Astrocyte of the spinal cord (primary cell): ENCODE measurements around the gene ERC2.

Experiments used
- DNase-seq: peaks from one replicate; pipeline ENCODE4 v3.0.0; 2011; ENCODE audit warnings: low read depth, low spot score
- H3K4me3 ChIP-seq: 2 replicates; pipeline ENCODE4 v1.5.1; 2011; ENCODE audit warnings: low read depth, mild to moderate bottlenecking, low read length, moderate library complexity
- CTCF ChIP-seq: IDR thresholded peaks from 2 replicates; pipeline ENCODE4 v1.5.1; 2012; ENCODE audit warnings: low read depth, mild to moderate bottlenecking, low read length, inconsistent platforms
- in situ Hi-C: cut with HindIII; loops from 2 replicates; pipeline ENCODE4 v1.10.0; 2017; ENCODE audit warnings: low sequenced_read_pairs

The ERC2 gene

GRCh38 chr3:56467108-56467507, 1.2 kb downstream of the ERC2 start:
- in situ Hi-C loops, result no loop called here
- DNase-seq, result peak; percentile 91
- TF ChIP-seq CTCF, result no peak
- peak overlapping the region; percentile 56 for H3K4me3 ChIP-seq

GRCh38 chr3:56459719-56460118, 8.5 kb downstream of the ERC2 start:
- DNase-seq, result no peak
- no peak for TF ChIP-seq CTCF
- no peak overlapping the region for H3K4me3 ChIP-seq
- in situ Hi-C loops, result no loop called here

- no peak for TF ChIP-seq CTCF
- DNase-seq, result no peak
- no peak overlapping the region for H3K4me3 ChIP-seq
- in situ Hi-C loops, result no loop called here
Observed at GRCh38 chr3:56459104-56459496, 9.2 kb downstream of the ERC2 start.

GRCh38 chr3:56458496-56459103, 9.7 kb downstream of the ERC2 start:
- DNase-seq, result no peak
- in situ Hi-C loops, result no loop called here
- no peak for TF ChIP-seq CTCF
- H3K4me3 ChIP-seq, result no peak overlapping the region

- DNase-seq, result no peak
- H3K4me3 ChIP-seq, result no peak overlapping the region
- in situ Hi-C loops, result no loop called here
- no peak for TF ChIP-seq CTCF
Observed at GRCh38 chr3:56456117-56456516, 12.2 kb downstream of the ERC2 start.

GRCh38 chr3:56453011-56453410, 15.3 kb downstream of the ERC2 start:
- in situ Hi-C loops, result no loop called here
- DNase-seq, result no peak
- TF ChIP-seq CTCF, result no peak
- no peak overlapping the region for H3K4me3 ChIP-seq

- in situ Hi-C loops, result no loop called here
- no peak overlapping the region for H3K4me3 ChIP-seq
- TF ChIP-seq CTCF, result no peak
- DNase-seq, result no peak
Observed at GRCh38 chr3:56452085-56452484, 16.2 kb downstream of the ERC2 start.
